ENCODE measurements around the gene NUP155.
"Not testable (repeated sequence)": the region's sequence is repeated elsewhere in the genome, so short reads cannot be mapped to it uniquely, and the experiment has no call there.

The NUP155 gene

DNA sequence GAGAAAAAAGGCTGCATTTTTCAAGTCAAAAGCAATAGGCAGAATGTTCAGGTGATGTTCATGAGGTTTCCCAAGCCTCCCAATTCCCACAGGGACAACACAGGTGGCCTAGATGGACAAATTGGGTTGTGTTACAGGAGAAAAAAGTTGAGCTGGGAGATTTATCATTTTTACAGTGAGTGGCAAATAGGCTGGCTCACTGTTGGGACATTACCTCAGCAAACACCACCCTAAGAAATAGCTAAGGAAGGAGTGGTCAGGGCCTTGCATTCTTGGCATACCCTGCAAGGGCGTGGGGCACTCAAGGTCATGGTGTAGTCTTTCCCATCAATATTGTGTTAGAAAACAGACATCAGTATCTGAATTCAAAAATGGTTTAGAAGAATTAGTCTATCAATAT, 98.4 kb downstream of the NUP155 start:
- no peak for DNase-seq

DNA sequence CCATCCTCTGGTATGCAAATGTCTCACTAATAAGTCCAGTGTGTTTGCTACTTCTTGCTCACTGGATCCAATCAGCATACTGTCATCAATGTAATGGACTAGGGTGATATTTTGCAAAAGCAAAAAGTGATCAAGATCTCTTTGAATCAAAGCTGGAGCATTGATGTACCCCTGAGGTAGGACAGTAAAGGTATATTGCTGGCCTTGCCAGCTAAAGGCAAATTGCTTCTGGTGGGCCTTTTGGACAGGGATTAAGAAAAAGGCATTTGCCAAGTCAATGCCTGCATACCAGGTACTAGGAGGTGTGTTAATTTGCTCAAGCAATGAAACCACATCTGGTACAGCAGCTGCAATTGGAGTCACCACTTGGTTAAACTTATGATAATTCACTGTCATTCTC, 102.8 kb downstream of the NUP155 start:
- not testable (repeated sequence) for DNase-seq

DNA sequence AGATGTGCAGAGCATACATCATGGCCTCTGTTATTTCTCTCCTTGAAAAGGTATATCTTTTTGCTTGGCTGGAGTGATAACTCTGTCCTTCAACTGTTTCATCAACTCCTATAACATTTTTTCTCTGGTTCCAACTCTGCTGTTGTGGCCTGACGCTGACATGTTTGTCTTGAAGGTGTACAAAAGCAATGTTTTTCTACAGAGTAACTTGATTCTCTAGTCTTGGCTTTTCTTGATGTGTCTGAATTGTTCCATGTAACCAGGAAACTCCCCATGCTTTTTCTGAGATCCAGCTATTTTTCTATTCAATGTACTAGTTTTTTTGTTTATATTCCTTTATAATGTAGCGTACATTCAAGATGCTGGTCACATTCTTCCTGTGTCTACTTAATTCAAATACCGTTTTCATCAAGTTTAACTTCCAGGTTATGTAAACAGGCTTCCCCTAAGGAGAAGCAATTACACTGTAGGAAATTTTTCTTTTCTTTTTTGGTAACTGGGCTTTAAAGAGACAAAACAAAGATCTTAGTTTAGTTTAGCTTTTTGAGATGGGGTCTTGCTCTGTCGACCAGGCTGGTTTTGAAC, 115.0 kb downstream of the NUP155 start:
- DNase-seq, result no peak

DNA sequence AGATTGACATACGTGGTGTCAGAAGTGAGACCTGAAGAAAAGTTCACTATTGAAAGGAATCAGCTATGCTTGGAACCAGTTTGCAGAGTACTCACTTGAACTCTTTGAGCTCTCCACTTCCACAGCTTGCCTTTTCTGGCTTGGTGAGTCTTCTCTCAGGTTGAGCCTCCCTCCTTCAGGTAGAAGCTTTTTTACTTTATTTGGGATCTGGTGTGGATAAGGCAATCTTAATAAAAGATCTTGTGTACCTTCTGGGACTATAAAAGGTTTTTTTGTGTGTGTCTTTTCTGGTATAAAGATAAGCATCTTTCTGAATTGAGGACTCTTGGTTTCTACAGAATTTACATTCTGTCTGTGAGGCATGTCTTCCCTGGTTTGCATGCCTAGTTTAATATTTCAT, 116.3 kb downstream of the NUP155 start:
- DNase-seq, result no peak

DNA sequence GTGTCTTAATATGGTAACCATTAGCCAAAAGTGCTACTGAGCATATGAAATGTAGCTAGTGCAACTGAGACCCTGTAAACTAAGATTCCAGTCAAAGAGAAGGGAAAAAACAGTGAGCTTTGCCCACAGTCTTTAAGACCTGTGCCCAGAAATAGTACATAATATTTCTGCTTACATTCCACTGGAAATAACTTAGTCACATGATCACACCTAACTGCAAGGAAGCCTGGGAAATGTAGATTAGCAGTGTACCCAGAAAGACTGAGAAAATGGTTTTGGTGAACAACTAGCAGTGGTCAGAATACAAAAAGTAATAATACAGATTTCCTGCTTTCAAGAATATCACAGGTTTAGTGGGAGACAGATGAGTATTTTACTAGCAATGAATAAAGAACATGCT, 119.2 kb downstream of the NUP155 start:
- no peak for DNase-seq

DNA sequence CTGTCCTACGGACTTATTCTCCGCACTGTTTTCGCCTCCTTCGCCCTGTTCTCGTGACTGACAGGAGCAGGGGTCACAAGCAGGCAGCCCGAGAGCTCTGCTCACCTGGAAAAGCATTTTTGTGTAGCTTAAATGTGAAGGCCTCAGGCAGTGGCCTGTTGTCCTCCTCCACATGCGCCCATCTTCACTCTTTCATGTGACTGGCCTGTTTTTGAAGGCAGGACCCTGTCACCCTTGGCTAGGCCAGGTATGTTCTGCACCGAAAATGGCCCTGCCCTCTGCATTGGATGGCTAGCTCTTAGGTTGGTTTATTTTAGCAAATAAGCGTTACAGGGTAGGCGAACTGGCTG, 121.1 kb downstream of the NUP155 start:
- DNase-seq, result no peak

DNA sequence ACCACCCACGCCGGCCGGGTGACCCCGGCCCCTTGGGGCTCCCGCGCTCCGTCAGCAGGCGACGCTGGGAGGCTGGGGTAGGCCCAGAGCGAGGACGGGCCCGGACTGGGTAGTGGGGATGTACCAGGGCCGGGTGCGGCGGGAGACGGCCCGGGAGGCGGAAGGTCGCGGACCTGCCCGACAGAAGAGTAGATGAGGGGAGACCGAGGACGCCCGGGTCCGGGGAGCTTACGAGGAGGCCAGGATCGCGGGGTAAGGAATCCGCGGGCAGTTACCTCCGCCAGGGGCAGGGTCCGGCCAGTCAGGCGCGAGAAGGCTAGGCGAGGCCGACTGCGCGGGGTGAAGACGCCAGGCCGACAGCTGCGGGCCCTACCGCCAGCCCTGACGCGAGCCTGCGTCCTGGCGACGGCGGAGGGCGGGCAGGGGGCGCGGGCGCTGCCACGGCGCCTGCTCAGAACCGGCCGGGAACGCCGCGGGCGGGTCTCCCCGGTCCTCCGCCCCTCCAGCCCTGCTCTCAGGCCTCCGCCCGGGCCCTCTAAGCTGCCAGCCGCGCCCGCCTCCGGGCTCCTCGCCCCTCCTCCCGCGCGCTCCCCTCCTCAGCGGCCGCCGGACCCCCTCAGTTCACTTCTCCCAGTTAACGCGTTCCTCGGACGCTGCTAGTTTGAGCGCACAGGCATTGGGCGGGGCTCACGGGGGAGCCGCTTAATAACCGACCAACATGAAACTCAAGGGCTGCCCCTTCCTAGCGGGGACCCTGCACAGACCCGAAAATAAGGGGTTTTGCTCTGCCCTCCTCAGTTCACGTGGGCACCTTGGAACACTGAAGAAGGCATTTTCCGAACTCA, 121.7 kb downstream of the NUP155 start, which contains the start of gene CPLANE1:
Gene CPLANE1 (minus strand): TSS at position 407 of the 845 bp plus-strand sequence. CDS start 1,678 bp downstream, outside the sequence.
- DNase-seq, result peak; percentile 46

DNA sequence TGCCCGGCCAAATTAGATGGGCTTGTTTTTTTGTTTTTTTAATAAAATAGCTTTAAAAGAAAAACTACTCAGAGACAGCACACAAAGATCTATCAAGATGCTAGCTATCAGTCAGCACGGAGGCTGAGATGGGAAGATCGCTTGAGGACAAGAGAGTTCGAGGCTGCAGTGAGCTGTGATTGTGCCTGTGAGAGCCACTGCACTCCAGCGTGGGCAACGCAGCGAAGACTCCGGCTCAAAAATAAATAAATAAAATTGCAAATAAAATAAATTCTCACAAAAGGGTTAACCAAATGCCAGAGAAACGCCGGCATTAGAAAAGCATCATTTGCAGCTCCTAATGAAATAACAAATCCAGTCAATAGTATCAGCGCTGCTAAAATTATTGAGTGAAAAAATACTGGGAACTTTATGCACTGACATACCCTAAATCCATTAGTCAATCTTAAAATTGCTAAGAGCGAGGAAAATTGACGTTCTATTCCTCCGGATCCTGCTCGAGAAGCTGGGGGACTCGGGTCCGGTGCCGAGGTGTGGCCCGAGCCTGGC, 122.4 kb downstream of the NUP155 start:
- no peak for DNase-seq

DNA sequence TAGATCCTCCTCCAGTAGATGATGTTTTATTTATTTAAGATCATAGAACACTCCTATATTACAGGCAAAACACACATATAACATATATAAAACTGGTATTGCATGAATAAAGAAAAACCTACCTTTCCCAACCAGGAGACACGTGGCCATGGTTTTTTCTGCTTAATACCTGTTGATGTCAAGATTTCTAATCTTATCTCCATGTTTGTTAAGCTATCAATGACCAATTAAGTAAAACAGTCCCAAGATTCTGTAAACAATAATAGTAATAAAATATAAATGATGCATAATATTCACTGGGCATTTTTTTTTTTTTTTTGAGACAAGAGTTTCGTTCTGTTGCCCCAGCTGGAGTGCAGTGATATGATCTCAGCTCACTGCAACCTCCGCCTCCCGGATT, 123.4 kb downstream of the NUP155 start:
- DNase-seq, result no peak

DNA sequence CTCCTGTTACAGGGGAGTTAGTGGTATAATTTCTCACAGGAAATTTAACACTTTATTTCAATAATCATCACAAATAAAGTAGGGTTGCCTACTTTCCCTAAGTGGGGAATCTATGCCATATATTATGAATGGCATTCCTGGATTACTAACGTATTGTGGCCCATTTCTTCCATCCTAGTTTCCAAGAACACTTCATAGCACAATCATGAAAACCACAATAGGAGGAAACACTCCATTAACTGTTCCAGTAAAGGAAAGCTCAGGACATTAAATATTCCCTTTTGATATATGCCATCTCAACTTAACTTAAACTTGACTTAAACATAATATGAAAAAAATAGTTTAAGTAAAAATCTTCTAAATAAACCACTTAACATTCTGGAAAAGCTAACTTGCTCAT, 123.9 kb downstream of the NUP155 start:
- DNase-seq, result no peak

Data from NCI-H2107 (cell line).